ENCODE measurements around the gene MAPRE3.
A peak's percentile ranks its signal among the peaks of the same experiment; 100 is the strongest.
"Not testable (repeated sequence)": the region's sequence is repeated elsewhere in the genome, so short reads cannot be mapped to it uniquely, and the experiment has no call there.

MAPRE3 gene

GRCh38 chr2:26970244-26970927, at the start of gene MAPRE3:
MAPRE3 (plus strand) TSS chr2:26970637; CDS start chr2:27022219, 51,582 bp downstream.
- peak within 1 kb of the TSS; percentile 81 to 86 for H3K4me3 ChIP-seq (ENCODE audit: low read depth in 1 of 2, low read length in 2 of 2)
- peak within 1 kb of the TSS; percentile 78 for H3K27ac ChIP-seq (ENCODE audit: low read depth, low read length)
- H3K36me3 ChIP-seq (ENCODE audit: insufficient read depth, low read length): no peaks in the 10 kb centered on the region
- no peaks in the 10 kb centered on the region for H3K9me3 ChIP-seq (ENCODE audit: low read length)
- H3K27me3 ChIP-seq (ENCODE audit: control insufficient read depth in 1 of 2, insufficient read depth in 2 of 2, low read length in 2 of 2): no peaks in the 10 kb centered on the region
- peaks cover 17% of the 10 kb centered on the region for H3K4me1 ChIP-seq (ENCODE audit: insufficient read depth, low read length)
- H3K9ac ChIP-seq (ENCODE audit: low read length): peak within 1 kb of the TSS; percentile 73

DNA sequence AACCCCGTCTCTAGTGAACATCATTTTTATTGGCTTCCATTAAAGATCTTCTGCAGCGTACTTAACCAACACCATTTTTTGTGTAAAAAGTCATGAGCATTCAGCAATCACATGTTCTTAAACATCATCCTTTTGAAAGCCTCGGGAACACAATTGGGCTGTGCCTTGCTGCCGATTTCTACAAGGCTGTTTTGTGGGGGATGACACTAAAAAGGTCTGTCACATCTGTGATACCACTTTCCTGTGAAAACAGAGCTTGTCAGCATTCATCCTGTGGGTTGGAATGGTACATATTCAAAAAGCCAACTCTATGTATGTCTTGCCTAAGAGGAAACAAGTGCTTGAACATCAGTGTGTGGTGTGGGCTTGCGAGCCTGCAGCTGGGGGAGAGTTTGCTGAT, 49.1 kb upstream of the MAPRE3 start:
- no peak overlapping the region for H3K9ac ChIP-seq (ENCODE audit: low read length)
- H3K9me3 ChIP-seq (ENCODE audit: low read length): no peaks in the 10 kb centered on the region
- no peak overlapping the region for H3K4me3 ChIP-seq (ENCODE audit: low read depth in 1 of 2, low read length in 2 of 2)
- no peaks in the 10 kb centered on the region for H3K36me3 ChIP-seq (ENCODE audit: insufficient read depth, low read length)
- no peak overlapping the region for H3K27ac ChIP-seq (ENCODE audit: low read depth, low read length)
- H3K4me1 ChIP-seq (ENCODE audit: insufficient read depth, low read length): no peaks in the 10 kb centered on the region
- H3K27me3 ChIP-seq (ENCODE audit: control insufficient read depth in 1 of 2, insufficient read depth in 2 of 2, low read length in 2 of 2): no peaks in the 10 kb centered on the region

GRCh38 chr2:26922405-26923188, 47.8 kb upstream of the MAPRE3 start:
- Histone ChIP-seq H3K27ac (ENCODE audit: low read depth, low read length) (no peak overlapping the region), H3K9ac (ENCODE audit: low read length) (no peak overlapping the region)

GRCh38 chr2:26923189-26923466, 47.3 kb upstream of the MAPRE3 start:
- not testable (repeated sequence) for H3K4me1 ChIP-seq (ENCODE audit: insufficient read depth, low read length); H3K27me3 ChIP-seq (ENCODE audit: control insufficient read depth in 1 of 2, insufficient read depth in 2 of 2, low read length in 2 of 2); H3K9me3 ChIP-seq (ENCODE audit: low read length); H3K36me3 ChIP-seq (ENCODE audit: insufficient read depth, low read length); H3K9ac ChIP-seq (ENCODE audit: low read length); H3K27ac ChIP-seq (ENCODE audit: low read depth, low read length); H3K4me3 ChIP-seq (ENCODE audit: low read depth in 1 of 2, low read length in 2 of 2)

More at GRCh38 chr2:26922405-26923188, 47.8 kb upstream of the MAPRE3 start:
- H3K4me1 ChIP-seq (ENCODE audit: insufficient read depth, low read length): no peaks in the 10 kb centered on the region
- H3K9me3 ChIP-seq (ENCODE audit: low read length): no peaks in the 10 kb centered on the region
- H3K4me3 ChIP-seq (ENCODE audit: low read depth in 1 of 2, low read length in 2 of 2): no peak overlapping the region
- H3K27me3 ChIP-seq (ENCODE audit: control insufficient read depth in 1 of 2, insufficient read depth in 2 of 2, low read length in 2 of 2): no peaks in the 10 kb centered on the region
- no peaks in the 10 kb centered on the region for H3K36me3 ChIP-seq (ENCODE audit: insufficient read depth, low read length)

GRCh38 chr2:26924731-26925099, 45.7 kb upstream of the MAPRE3 start:
- H3K27ac ChIP-seq (ENCODE audit: low read depth, low read length): no peak overlapping the region
- H3K9me3 ChIP-seq (ENCODE audit: low read length): no peaks in the 10 kb centered on the region
- H3K9ac ChIP-seq (ENCODE audit: low read length): no peak overlapping the region
- no peaks in the 10 kb centered on the region for H3K4me1 ChIP-seq (ENCODE audit: insufficient read depth, low read length)
- H3K4me3 ChIP-seq (ENCODE audit: low read depth in 1 of 2, low read length in 2 of 2): no peak overlapping the region
- H3K36me3 ChIP-seq (ENCODE audit: insufficient read depth, low read length): no peaks in the 10 kb centered on the region
- H3K27me3 ChIP-seq (ENCODE audit: control insufficient read depth in 1 of 2, insufficient read depth in 2 of 2, low read length in 2 of 2): no peaks in the 10 kb centered on the region

- Histone ChIP-seq H3K4me1 (ENCODE audit: insufficient read depth, low read length) (no peaks in the 10 kb centered on the region), H3K9me3 (ENCODE audit: low read length) (no peaks in the 10 kb centered on the region), H3K9ac (ENCODE audit: low read length) (no peak overlapping the region), H3K4me3 (ENCODE audit: low read depth in 1 of 2, low read length in 2 of 2) (no peak overlapping the region), H3K27me3 (ENCODE audit: control insufficient read depth in 1 of 2, insufficient read depth in 2 of 2, low read length in 2 of 2) (no peaks in the 10 kb centered on the region), H3K36me3 (ENCODE audit: insufficient read depth, low read length) (no peaks in the 10 kb centered on the region), H3K27ac (ENCODE audit: low read depth, low read length) (no peak overlapping the region)
Measured at GRCh38 chr2:26925100-26925791, 45.2 kb upstream of the MAPRE3 start.

DNA sequence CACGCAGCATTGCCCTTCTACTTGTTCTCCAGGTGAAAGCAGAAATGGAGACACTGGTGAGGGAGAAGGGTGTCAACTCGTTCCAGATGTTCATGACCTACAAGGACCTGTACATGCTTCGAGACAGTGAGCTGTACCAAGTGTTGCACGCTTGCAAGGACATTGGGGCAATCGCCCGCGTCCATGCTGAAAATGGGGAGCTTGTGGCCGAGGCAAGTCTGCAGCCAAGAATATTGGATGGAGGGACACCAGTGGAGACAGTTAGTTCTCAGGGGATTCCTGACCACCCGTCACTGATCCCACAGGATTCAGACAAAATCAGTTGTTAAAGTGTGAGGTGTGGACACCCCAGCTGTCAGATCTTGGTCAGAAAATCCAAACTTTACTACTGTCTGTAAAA, 43.2 kb upstream of the MAPRE3 start:
- no peak overlapping the region for H3K27ac ChIP-seq (ENCODE audit: low read depth, low read length)
- H3K27me3 ChIP-seq (ENCODE audit: control insufficient read depth in 1 of 2, insufficient read depth in 2 of 2, low read length in 2 of 2): no peaks in the 10 kb centered on the region
- H3K4me3 ChIP-seq (ENCODE audit: low read depth in 1 of 2, low read length in 2 of 2): no peak overlapping the region
- H3K4me1 ChIP-seq (ENCODE audit: insufficient read depth, low read length): no peaks in the 10 kb centered on the region
- no peak overlapping the region for H3K9ac ChIP-seq (ENCODE audit: low read length)
- no peaks in the 10 kb centered on the region for H3K36me3 ChIP-seq (ENCODE audit: insufficient read depth, low read length)
- no peaks in the 10 kb centered on the region for H3K9me3 ChIP-seq (ENCODE audit: low read length)

DNA sequence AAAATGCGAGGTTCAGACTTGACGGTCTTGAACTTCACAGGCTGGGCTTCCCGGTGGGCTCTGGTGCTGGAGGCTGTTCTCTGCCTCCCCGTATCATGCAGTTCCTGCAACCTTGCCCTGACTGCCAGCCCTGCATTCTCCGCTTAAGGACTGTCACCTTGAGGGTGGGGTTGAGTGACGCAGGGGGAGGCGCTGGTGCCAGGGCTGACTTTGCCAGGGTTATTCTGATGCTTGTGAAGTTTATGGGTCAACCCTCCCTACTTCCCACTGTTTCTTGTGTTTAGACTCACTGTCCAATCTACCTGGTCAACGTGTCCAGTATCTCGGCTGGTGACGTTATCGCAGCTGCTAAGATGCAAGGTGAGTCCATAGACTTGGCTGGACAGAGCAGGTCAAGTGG, 37.5 kb upstream of the MAPRE3 start:
- no peaks in the 10 kb centered on the region for H3K4me1 ChIP-seq (ENCODE audit: insufficient read depth, low read length)
- H3K27ac ChIP-seq (ENCODE audit: low read depth, low read length): no peak overlapping the region
- H3K4me3 ChIP-seq (ENCODE audit: low read depth in 1 of 2, low read length in 2 of 2): no peak overlapping the region
- H3K27me3 ChIP-seq (ENCODE audit: control insufficient read depth in 1 of 2, insufficient read depth in 2 of 2, low read length in 2 of 2): no peaks in the 10 kb centered on the region
- H3K9me3 ChIP-seq (ENCODE audit: low read length): no peaks in the 10 kb centered on the region
- H3K9ac ChIP-seq (ENCODE audit: low read length): no peak overlapping the region
- no peaks in the 10 kb centered on the region for H3K36me3 ChIP-seq (ENCODE audit: insufficient read depth, low read length)

- no peaks in the 10 kb centered on the region for H3K36me3 ChIP-seq (ENCODE audit: insufficient read depth, low read length)
- no peak overlapping the region for H3K9ac ChIP-seq (ENCODE audit: low read length)
- no peak overlapping the region for H3K4me3 ChIP-seq (ENCODE audit: low read depth in 1 of 2, low read length in 2 of 2)
- H3K9me3 ChIP-seq (ENCODE audit: low read length): no peaks in the 10 kb centered on the region
- no peaks in the 10 kb centered on the region for H3K4me1 ChIP-seq (ENCODE audit: insufficient read depth, low read length)
- no peak overlapping the region for H3K27ac ChIP-seq (ENCODE audit: low read depth, low read length)
- H3K27me3 ChIP-seq (ENCODE audit: control insufficient read depth in 1 of 2, insufficient read depth in 2 of 2, low read length in 2 of 2): no peaks in the 10 kb centered on the region
Measured at GRCh38 chr2:26933431-26934334, 36.8 kb upstream of the MAPRE3 start.

DNA sequence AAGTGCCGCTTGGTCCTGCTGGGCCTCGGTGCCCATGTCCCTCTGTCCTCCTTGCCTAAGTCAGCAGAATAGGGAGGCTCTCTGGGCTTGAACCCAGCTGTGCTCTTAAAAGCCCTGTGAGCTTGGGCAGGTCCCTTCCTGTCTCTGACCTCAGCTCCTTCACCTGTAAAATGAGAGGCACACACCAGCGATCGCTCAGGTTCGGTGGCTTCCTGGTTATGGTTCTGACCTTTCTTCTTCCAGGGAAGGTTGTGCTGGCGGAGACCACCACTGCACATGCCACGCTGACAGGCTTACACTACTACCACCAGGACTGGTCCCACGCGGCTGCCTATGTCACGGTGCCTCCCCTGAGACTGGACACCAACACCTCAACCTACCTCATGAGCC, 36.1 kb upstream of the MAPRE3 start:
- H3K4me3 ChIP-seq (ENCODE audit: low read depth in 1 of 2, low read length in 2 of 2): no peak overlapping the region
- H3K27ac ChIP-seq (ENCODE audit: low read depth, low read length): no peak overlapping the region
- H3K27me3 ChIP-seq (ENCODE audit: control insufficient read depth in 1 of 2, insufficient read depth in 2 of 2, low read length in 2 of 2): no peaks in the 10 kb centered on the region
- H3K36me3 ChIP-seq (ENCODE audit: insufficient read depth, low read length): no peaks in the 10 kb centered on the region
- H3K9me3 ChIP-seq (ENCODE audit: low read length): no peaks in the 10 kb centered on the region
- H3K4me1 ChIP-seq (ENCODE audit: insufficient read depth, low read length): no peaks in the 10 kb centered on the region
- no peak overlapping the region for H3K9ac ChIP-seq (ENCODE audit: low read length)

- Histone ChIP-seq H3K27ac (ENCODE audit: low read depth, low read length) (no peak overlapping the region), H3K9me3 (ENCODE audit: low read length) (no peaks in the 10 kb centered on the region), H3K4me3 (ENCODE audit: low read depth in 1 of 2, low read length in 2 of 2) (no peak overlapping the region), H3K36me3 (ENCODE audit: insufficient read depth, low read length) (no peaks in the 10 kb centered on the region), H3K27me3 (ENCODE audit: control insufficient read depth in 1 of 2, insufficient read depth in 2 of 2, low read length in 2 of 2) (no peaks in the 10 kb centered on the region), H3K4me1 (ENCODE audit: insufficient read depth, low read length) (no peaks in the 10 kb centered on the region), H3K9ac (ENCODE audit: low read length) (no peak overlapping the region)
Measured at GRCh38 chr2:26934985-26935384, 35.5 kb upstream of the MAPRE3 start.
